Nephron progenitor cell (in vitro differentiated cells): Measurements from ENCODE around the gene USP34.

Experiments
- DNase-seq: peaks from one replicate; pipeline ENCODE4 v3.0.0; 2021
- H3K27ac Mint-ChIP-seq: 2 replicates; pipeline ENCODE4 v1.8.0; 2021; ENCODE audit warnings: mild to moderate bottlenecking, moderate library complexity, mixed read lengths
- H3K27me3 Mint-ChIP-seq: 2 replicates; pipeline ENCODE4 v1.8.0; 2021; ENCODE audit warnings: mild to moderate bottlenecking, low read depth, mixed read lengths; ENCODE audit not compliant: poor library complexity
- H3K36me3 Mint-ChIP-seq: 2 replicates; pipeline ENCODE4 v1.8.0; 2021; ENCODE audit warnings: low read depth, mixed read lengths
- H3K4me1 Mint-ChIP-seq: 2 replicates; pipeline ENCODE4 v1.8.0; 2021; ENCODE audit warnings: mixed read lengths
- H3K4me3 Mint-ChIP-seq: 2 replicates; pipeline ENCODE4 v1.8.0; 2021; ENCODE audit warnings: mild to moderate bottlenecking, moderate library complexity, mixed read lengths
- H3K9me3 Mint-ChIP-seq: 2 replicates; pipeline ENCODE4 v1.8.0; 2021; ENCODE audit warnings: mild to moderate bottlenecking, moderate library complexity, mixed read lengths
- TF ChIP-seq, protein P1 (sequence below): fragments of 200-600 bp; sonication (generic); IDR thresholded peaks from 2 replicates; pipeline ENCODE4 v1.5.0; 2021; ENCODE audit warnings: antibody characterized with exemption

The USP34 gene

DNA sequence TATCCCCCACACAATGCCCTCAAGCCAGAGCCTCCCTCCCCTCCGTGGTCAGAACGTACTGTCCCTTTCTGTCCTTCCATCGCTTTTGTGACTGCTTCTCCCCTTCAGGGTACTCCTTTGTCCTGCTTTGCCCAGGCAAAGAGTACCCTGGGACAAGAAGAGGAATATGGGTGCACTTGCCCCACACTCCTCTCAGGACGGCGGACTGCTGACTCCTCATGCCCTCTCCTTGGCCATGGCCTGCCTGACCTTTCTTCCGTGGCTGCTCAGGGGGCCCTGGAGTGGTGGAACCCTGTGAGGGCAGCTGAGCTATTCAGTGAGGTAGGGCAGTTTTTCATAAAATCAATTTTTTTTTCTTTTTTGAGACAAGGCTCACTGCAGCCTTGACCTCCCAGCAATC, 290.2 kb downstream of the USP34 start:
- Mint-ChIP-seq H3K27ac (peak overlapping the region; percentile 95), H3K9me3 (no peaks in the 10 kb centered on the region), H3K27me3 (peaks cover 10% of the 10 kb centered on the region), H3K36me3 (peaks cover 61% of the 10 kb centered on the region), H3K4me1 (peaks cover 59% of the 10 kb centered on the region), H3K4me3 (peak overlapping the region; percentile 87)
- no peak for DNase-seq
- TF ChIP-seq, protein P1, sequence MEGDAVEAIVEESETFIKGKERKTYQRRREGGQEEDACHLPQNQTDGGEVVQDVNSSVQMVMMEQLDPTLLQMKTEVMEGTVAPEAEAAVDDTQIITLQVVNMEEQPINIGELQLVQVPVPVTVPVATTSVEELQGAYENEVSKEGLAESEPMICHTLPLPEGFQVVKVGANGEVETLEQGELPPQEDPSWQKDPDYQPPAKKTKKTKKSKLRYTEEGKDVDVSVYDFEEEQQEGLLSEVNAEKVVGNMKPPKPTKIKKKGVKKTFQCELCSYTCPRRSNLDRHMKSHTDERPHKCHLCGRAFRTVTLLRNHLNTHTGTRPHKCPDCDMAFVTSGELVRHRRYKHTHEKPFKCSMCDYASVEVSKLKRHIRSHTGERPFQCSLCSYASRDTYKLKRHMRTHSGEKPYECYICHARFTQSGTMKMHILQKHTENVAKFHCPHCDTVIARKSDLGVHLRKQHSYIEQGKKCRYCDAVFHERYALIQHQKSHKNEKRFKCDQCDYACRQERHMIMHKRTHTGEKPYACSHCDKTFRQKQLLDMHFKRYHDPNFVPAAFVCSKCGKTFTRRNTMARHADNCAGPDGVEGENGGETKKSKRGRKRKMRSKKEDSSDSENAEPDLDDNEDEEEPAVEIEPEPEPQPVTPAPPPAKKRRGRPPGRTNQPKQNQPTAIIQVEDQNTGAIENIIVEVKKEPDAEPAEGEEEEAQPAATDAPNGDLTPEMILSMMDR: no peak

DNA sequence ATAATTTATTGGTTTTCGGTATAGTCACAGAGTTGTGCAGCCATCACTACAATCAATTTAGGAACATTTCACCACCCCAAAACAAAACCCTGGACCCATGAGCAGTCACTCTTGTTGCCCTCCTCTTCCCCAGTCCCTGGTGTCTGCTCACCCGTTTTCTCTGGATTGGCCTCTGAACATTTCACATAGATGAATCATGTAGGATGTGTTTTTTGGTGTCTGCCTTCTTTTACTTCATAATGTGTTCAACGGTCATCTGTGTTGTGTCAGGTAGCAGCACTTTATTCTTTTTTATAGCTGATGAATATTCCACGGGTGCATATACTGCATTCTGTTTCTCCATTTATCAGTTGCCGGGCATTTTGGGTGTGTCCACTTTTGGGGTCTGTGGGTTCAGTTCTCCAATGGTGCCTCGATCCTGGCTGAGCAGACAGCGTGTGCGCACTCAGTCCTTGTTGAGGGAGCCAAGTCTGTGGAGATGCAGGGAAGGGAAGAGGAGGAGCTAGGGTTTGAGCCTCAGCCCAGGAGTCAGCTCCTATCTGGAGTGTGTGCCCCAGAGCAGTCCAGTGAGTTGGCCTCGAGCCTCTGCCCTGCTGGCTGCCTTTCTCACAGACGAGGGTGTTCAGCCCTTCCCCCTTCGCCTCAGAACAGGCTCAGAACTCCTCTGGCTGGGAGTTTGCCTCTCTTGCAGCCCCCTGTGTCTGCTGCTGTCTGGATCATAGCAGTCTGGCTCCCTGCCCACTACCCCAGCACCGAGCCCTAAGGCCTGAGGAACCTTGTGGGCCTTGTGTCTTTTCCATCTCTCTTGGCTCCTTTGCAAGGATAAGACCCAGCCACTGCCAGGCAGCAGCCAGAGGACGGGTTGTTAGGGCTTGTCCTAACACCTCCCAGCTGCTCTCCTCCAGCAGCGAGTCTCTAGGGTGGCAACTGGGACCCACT, 290.9 kb downstream of the USP34 start:
- H3K4me3 Mint-ChIP-seq: peak overlapping the region; percentile 87
- H3K4me1 Mint-ChIP-seq: peaks cover 59% of the 10 kb centered on the region
- no peak for DNase-seq
- H3K36me3 Mint-ChIP-seq: peaks cover 54% of the 10 kb centered on the region
- H3K27ac Mint-ChIP-seq: peak overlapping the region; percentile 64
- TF ChIP-seq, protein P1: no peak
- H3K9me3 Mint-ChIP-seq: no peaks in the 10 kb centered on the region
- peaks cover 16% of the 10 kb centered on the region for H3K27me3 Mint-ChIP-seq

DNA sequence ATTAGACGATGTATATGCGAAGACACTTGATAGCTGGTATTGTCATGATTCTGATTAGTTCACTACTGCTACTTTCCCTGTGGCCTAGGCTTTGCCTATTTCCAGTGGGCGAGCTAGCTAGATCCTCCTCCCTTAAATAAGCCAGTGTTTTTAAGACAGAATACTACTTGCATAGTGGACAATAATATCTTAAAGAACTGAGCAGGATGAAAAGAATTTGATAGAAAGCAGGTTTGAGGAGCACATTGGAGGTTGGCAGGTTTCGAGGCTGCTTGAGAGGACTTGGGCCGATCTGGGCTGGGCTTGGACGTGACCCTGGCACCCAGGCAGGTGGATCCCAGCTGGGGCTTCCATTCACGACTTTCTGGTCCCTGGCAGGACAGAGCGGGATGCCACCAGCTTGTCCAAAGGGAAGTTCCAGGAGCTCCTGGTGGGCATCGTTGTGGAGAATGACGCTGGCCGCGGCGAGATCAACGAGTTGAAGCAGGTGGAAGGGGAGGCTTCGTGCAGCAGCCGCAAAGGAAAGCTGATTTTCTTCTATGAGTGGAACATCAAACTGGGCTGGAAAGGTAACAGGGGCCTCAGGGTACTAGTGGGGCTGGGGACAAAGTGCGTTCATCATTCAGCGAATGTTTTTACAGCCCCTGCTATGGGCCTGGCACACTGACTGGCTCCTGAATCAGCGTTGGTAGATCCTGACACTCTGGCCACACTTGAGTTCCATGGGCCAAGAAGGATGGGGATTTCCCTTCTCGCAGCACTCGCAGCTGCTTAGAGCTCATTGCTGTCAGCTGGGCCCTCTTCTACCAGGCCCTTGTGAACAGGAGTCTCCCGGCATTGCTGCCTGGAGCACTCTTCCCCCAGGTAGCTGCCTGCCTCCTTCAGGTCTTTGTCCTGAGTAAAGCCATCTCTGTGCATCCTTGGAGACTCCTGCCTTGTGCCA, 292.0 kb downstream of the USP34 start:
- no peak for DNase-seq
- H3K9me3 Mint-ChIP-seq: no peaks in the 10 kb centered on the region
- TF ChIP-seq, protein P1: no peak
- H3K36me3 Mint-ChIP-seq: peaks cover 43% of the 10 kb centered on the region
- peak overlapping the region; percentile 9 for H3K27ac Mint-ChIP-seq
- H3K4me3 Mint-ChIP-seq: peak overlapping the region; percentile 87
- H3K4me1 Mint-ChIP-seq: peaks cover 59% of the 10 kb centered on the region
- peaks cover 21% of the 10 kb centered on the region for H3K27me3 Mint-ChIP-seq

DNA sequence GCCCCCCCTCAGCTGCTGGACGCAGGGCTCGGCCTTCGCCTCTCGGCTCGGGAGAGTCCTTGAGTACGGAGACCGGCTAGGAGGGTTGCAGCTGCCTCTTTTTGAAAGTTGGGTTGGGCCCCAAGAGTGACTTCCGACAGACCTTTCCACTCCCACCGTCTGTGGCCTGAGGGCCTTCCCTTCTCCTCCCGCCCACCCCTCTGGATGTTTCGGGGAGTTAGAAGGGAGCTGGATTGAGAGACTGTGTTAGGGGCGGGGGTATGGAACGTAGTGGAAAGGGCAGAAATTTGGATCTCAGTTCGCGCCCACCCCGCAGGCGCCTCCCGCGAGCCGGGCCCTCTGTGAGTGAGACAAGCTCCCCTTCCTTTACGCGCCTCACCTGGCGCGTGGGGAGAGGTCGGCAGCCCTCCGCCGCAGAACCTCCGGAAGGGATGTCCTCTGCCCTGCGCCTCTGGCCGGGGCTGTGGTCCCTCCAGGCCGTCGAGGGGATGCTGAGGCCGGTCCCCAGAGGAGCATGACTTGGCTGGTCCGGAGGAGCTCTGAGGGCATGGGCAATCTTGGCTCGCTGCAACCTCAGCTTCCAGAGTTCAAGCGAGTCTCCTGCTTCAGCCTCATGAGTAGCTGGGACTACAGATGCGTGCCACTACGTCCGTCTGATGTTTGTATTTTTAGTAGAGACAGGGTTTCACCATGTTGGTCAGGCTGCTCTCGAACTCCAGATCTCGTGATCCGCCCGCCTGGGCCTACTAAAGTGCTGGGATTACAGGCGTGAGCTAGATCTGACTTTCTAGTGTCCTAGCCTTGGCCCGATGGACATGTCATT, 292.9 kb downstream of the USP34 start:
- Mint-ChIP-seq H3K27ac (peak overlapping the region; percentile 21), H3K4me3 (peak overlapping the region; percentile 87), H3K9me3 (no peaks in the 10 kb centered on the region), H3K4me1 (peaks cover 59% of the 10 kb centered on the region), H3K27me3 (peaks cover 21% of the 10 kb centered on the region), H3K36me3 (peaks cover 33% of the 10 kb centered on the region)
- peak; percentile 29 for DNase-seq
- TF ChIP-seq, protein P1: no peak
